Endothelial cell of umbilical vein (primary cell): ENCODE measurements around the gene C15orf62. TPM values are rescaled to one million over a fixed set of nuclear protein-coding genes. Genes with fewer than 3 reads are reported as not detected.

ENCODE experiments used
- BruUV-seq: library from RNA; stranded (reverse); fragments of 400-500 nt; replicated peaks from 2 replicates; lab custom pipeline; 2021; lab: Mats Ljungman, UMichigan
- CTCF ChIA-PET: fragments of 300-600, 350-600 bp; sonication (Branson Sonifier 250); formaldehyde crosslinking; loops from one replicate; lab custom pipeline; 2021; ENCODE audit warnings: antibody characterized with exemption, inconsistent platforms; lab: Charles Lee
- POLR2A ChIA-PET: fragments of 300-600, 350-600 bp; sonication (Branson Sonifier 250); formaldehyde crosslinking; loops from one replicate; lab custom pipeline; 2021; ENCODE audit warnings: antibody characterized with exemption, inconsistent platforms; lab: Charles Lee
- DNase-seq: peaks from one replicate; pipeline ENCODE4 v3.0.0-alpha.2; 2011; ENCODE audit warnings: low read depth, low spot score
- FAIRE-seq: peaks from 2 replicates; lab custom pipeline; 2011; peaks lifted over from hg19 to GRCh38; lab: Jason Lieb, UNC
- H2AFZ ChIP-seq: 2 replicates; pipeline ENCODE4 v1.6.0; 2012; ENCODE audit warnings: low read depth, low read length, control low read depth, inconsistent platforms
- H3K27ac ChIP-seq: 2 replicates; pipeline ENCODE4 v1.5.1; 2011; ENCODE audit warnings: low read depth, mild to moderate bottlenecking, control low read depth, low read length, moderate library complexity; ENCODE audit not compliant: insufficient read depth
- H3K27me3 ChIP-seq, 2 experiments: 2 replicates each; pipeline versions ENCODE4 v1.6.0 to v1.6.1; 2011; ENCODE audit warnings: low read length in 2 of 2, mixed read lengths in 1 of 2; ENCODE audit not compliant: control insufficient read depth in 2 of 2, insufficient read depth in 2 of 2
- H3K36me3 ChIP-seq, 2 experiments: 2 replicates in 1 of 2; 3 replicates in 1 of 2; pipeline ENCODE4 v1.5.1; 2011; ENCODE audit warnings: low read length in 2 of 2, mild to moderate bottlenecking in 1 of 2, moderate library complexity in 1 of 2; ENCODE audit not compliant: control insufficient read depth in 2 of 2, insufficient read depth in 2 of 2; ENCODE audit errors: extremely low read depth in 1 of 2
- H3K4me1 ChIP-seq: 3 replicates; pipeline ENCODE4 v1.5.1; 2011; ENCODE audit warnings: mild to moderate bottlenecking, low read length; ENCODE audit not compliant: control insufficient read depth, insufficient read depth; ENCODE audit errors: extremely low read depth
- H3K4me2 ChIP-seq: 2 replicates; pipeline ENCODE4 v1.6.1; 2011; ENCODE audit warnings: low read length, control low read depth, mixed read lengths; ENCODE audit not compliant: insufficient read depth
- H3K4me3 ChIP-seq, 3 experiments: fragments of 200-600 bp in 1 of 3; sonication (generic), shearing (Covaris generic) in 1 of 3; replicated peaks in 1 of 3; 2 replicates each; pipeline ENCODE4 v1.5.1; 2011 to 2016; ENCODE audit warnings: control low read depth in 3 of 3, low read length in 3 of 3, mild to moderate bottlenecking in 2 of 3, inconsistent platforms in 1 of 3, low read depth in 1 of 3, moderate library complexity in 1 of 3; ENCODE audit not compliant: insufficient read depth in 1 of 3
- H3K79me2 ChIP-seq: 2 replicates; pipeline ENCODE4 v1.6.0; 2012; ENCODE audit warnings: low read length, inconsistent platforms; ENCODE audit not compliant: control insufficient read depth, insufficient read depth
- H3K9ac ChIP-seq: replicated peaks from 2 replicates; pipeline ENCODE3; 2011; ENCODE audit warnings: low read length, control low read depth; ENCODE audit not compliant: insufficient read depth; ENCODE audit errors: extremely low read depth
- H3K9me1 ChIP-seq: replicated peaks from 3 replicates; pipeline ENCODE4 v1.6.0; 2011; ENCODE audit warnings: mild to moderate bottlenecking, low read length; ENCODE audit not compliant: control insufficient read depth, insufficient read depth; ENCODE audit errors: extremely low read depth
- H3K9me3 ChIP-seq: replicated peaks from 2 replicates; pipeline ENCODE4 v1.5.1; 2012; ENCODE audit warnings: low read length, inconsistent platforms; ENCODE audit not compliant: control insufficient read depth, insufficient read depth
- H4K20me1 ChIP-seq: replicated peaks from 2 replicates; pipeline ENCODE3; 2011; ENCODE audit warnings: mild to moderate bottlenecking, low read length; ENCODE audit not compliant: control insufficient read depth, insufficient read depth; ENCODE audit errors: extremely low read depth
- CTCF ChIP-seq, 2 donors: IDR thresholded peaks; 1 replicate in 1 of 2; 2 replicates in 1 of 2; pipeline ENCODE4 v1.5.1; 2011; ENCODE audit warnings: low read length in 2 of 2, mild to moderate bottlenecking in 2 of 2, moderate library complexity in 2 of 2, control low read depth in 1 of 2, inconsistent platforms in 1 of 2, low read depth in 1 of 2; ENCODE audit not compliant: insufficient read depth in 1 of 2; ENCODE audit errors: extremely low read depth in 1 of 2
- EZH2 ChIP-seq: IDR thresholded peaks from 2 replicates; pipeline ENCODE4 v1.6.1; 2012; ENCODE audit warnings: borderline replicate concordance, low read depth, mild to moderate bottlenecking, moderate library complexity, low read length, inconsistent platforms; ENCODE audit not compliant: severe bottlenecking
- FOS ChIP-seq: IDR thresholded peaks from 2 replicates; pipeline ENCODE4 v1.6.1; 2011; ENCODE audit warnings: mild to moderate bottlenecking, low read length, moderate library complexity, borderline replicate concordance; ENCODE audit not compliant: insufficient read depth
- GATA2 ChIP-seq: IDR thresholded peaks from 2 replicates; pipeline ENCODE4 v1.7.0; 2011; ENCODE audit warnings: low read depth, mild to moderate bottlenecking, moderate library complexity, mixed read lengths, low read length; ENCODE audit not compliant: insufficient read length, insufficient read depth
- JUN ChIP-seq: IDR thresholded peaks from 2 replicates; pipeline ENCODE4 v1.6.1; 2011; ENCODE audit warnings: borderline replicate concordance, low read depth; ENCODE audit not compliant: insufficient read length, insufficient read depth
- MAX ChIP-seq: IDR thresholded peaks from 2 replicates; pipeline ENCODE4 v1.6.1; 2011; ENCODE audit not compliant: insufficient read depth, insufficient read length
- MYC ChIP-seq: IDR thresholded peaks from one replicate; pipeline ENCODE4 v1.6.1; 2011; ENCODE audit warnings: mild to moderate bottlenecking, low read depth, low read length
- POLR2A ChIP-seq: IDR thresholded peaks from 2 replicates; pipeline ENCODE4 v1.6.1; 2012; ENCODE audit warnings: low read depth, mild to moderate bottlenecking, control low read depth, low read length
- POLR2AphosphoS5 ChIP-seq: IDR thresholded peaks from 2 replicates; pipeline ENCODE4 v1.6.1; 2012; ENCODE audit warnings: low read depth, mild to moderate bottlenecking, control low read depth, low read length, moderate library complexity; ENCODE audit not compliant: insufficient read depth
- dilution Hi-C: fragments of 300-500 bp; cut with MboI; formaldehyde crosslinking; loops from one replicate; pipeline ENCODE4 v1.15.0; 2019; ENCODE audit warnings: low sequenced_read_pairs; ENCODE audit not compliant: extremely low pct_ligation_motif_present
- intact Hi-C: fragments of 100-400 bp; cut with micrococcal nuclease; formaldehyde crosslinking; loops from one replicate; pipeline ENCODE4 v1.10.0; 2022
- polyA plus RNA-seq, 4 experiments: library from polyadenylated mRNA; depleted of rRNA in 3 of 4; stranded (reverse) in 3 of 4; unstranded in 1 of 4; fragments of >200 nt; gene quantifications; 2 replicates each; pipeline versions ENCODE4 v1.2.1 to v1.2.3, GENCODE V29; 2011 to 2012; ENCODE audit warnings: missing spikeins in 1 of 4
- total RNA-seq: library from RNA; stranded (reverse); gene quantifications from 2 replicates; pipeline ENCODE4 v1.2.3, GENCODE V29; 2021

Gene C15orf62
- total and polyA plus RNA-seq, 2 donors (not counting 3 experiments of a cell fraction or from before 2014, with no cell fraction given) = 0.12 to 0.38 TPM

DNA sequence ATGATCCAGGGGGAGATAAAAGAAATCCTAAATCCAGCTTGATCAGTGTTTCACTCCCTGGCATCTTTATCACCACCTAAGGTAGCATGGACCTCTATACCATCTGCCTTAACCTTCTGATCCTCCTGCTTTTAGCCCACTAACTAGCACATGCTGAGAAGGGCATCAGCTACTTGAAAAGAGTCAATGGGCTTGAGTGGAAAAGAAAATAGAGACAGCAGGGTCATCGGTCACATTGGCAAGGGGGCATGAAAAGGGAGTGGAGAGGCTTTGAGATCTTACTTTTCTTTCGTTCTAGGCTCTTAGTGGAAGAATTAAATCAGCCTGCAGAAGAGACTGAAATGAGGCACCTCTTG, 36.9 kb downstream of the C15orf62 start:
- H2AFZ ChIP-seq = peak overlapping the region; percentile 95
- TF ChIP-seq EZH2 (no peak), GATA2 (no peak), FOS (no peak), POLR2AphosphoS5 (no peak), POLR2A (no peak), CTCF (IDR thresholded peaks at IDR 0.05; ENCODE audit: extremely low read depth in 1 of 2, insufficient read depth in 1 of 2, low read depth in 1 of 2, low read length in 2 of 2) (no peak), JUN (no peak), MYC (no peak), MAX (no peak)
- H3K4me2 ChIP-seq = peak overlapping the region; percentile 85
- intact Hi-C loops = loop anchor here (1.0 to 10.0 kb wide), 6 partner anchors 10 to 212 kb away; partner anchors contain the start of genes KNL1 and RMDN3
- H3K4me1 ChIP-seq = peaks cover 14% of the 10 kb centered on the region
- H3K9me3 ChIP-seq = no peaks in the 10 kb centered on the region
- no peaks in the 10 kb centered on the region for H3K27me3 ChIP-seq
- H4K20me1 ChIP-seq = no peaks in the 10 kb centered on the region
- dilution Hi-C loops = no loop called here
- CTCF ChIA-PET = interaction anchor here (1.0 to 2.6 kb wide), 7 partner anchors 12 to 87 kb away, joined by 3 to 9 read pairs (median 4); partner anchors contain the start of genes C15orf62 and VPS18
- peak overlapping the region; percentile 64 to 67 (median 64) for H3K4me3 ChIP-seq
- FAIRE-seq = no peak
- peak overlapping the region; percentile 66 for H3K9ac ChIP-seq
- peaks cover 27% of the 10 kb centered on the region for H3K79me2 ChIP-seq
- peaks cover 2 to 12% of the 10 kb centered on the region in 2 experiments for H3K36me3 ChIP-seq
- no peak for DNase-seq
- H3K9me1 ChIP-seq = no peaks in the 10 kb centered on the region
- no peak overlapping the region for H3K27ac ChIP-seq
- POLR2A ChIA-PET = interaction anchor here (0.6 to 0.7 kb wide), 2 partner anchors 12 to 112 kb away, joined by 4 to 5 read pairs; partner anchors contain the start of gene RAD51
- no TSS peak for BruUV-seq
